Limb (tissue), 2 donors: Measurements from ENCODE around the gene PPP6R2.

Source experiments
- DNase-seq, 2 donors: peaks; one replicate each; pipeline ENCODE4 v3.0.0-alpha.2; 2016; ENCODE audit errors: extremely low spot score in 2 of 2

PPP6R2 gene

DNA sequence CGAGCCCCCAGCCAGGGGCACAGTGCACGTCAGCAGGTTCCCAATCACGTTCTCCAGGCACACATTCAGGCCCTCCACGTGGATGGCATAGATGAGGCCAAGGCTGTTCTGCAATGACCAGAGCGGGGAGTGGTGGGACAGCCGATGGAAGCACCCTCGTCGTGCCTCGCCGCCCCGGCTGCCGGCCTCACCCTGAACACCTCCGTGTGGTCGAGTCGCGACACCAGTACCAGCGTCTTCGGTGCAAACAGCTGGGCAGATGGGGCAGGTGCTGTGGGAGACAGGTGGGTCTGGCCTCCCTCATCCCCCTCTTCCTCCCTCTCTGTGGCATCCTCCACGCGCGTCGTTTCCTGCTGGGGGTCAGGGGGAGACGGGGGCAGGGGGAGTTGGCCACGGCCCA lies 124.2 kb downstream of the PPP6R2 start:
- DNase-seq = no peak

DNA sequence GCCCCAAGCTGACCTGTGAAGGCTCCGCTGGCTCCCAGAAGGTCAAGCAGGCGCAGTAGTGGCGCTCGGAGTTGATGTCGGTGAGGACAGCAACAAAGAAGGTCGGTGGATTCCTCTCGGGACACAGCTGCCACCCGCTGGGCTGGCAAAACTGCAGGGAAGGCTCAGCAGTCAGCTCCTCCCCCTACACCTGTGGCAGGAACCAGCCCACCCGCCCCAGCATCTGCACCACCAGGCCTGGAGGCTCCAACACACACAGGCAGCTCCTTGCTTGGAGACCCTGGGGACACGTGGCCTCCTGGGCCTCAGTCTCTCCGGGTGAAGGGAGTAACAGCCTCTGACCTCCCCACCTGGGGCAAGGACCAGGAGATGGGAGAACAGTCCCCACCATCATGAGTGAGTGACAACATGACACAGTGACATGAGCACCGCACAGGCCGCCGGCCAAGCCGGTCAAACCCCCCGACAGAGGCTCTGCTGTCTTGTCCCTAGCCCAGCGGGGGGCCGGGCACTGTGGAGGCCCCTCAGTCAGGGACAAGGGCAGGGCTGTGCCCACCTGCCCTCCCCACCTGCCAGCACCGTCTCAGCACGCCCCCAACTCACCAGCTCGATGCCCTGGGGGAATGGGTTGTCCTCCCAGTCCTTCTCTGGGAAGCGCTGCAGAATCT lies 124.8 kb downstream of the PPP6R2 start:
- no peak for DNase-seq

DNA sequence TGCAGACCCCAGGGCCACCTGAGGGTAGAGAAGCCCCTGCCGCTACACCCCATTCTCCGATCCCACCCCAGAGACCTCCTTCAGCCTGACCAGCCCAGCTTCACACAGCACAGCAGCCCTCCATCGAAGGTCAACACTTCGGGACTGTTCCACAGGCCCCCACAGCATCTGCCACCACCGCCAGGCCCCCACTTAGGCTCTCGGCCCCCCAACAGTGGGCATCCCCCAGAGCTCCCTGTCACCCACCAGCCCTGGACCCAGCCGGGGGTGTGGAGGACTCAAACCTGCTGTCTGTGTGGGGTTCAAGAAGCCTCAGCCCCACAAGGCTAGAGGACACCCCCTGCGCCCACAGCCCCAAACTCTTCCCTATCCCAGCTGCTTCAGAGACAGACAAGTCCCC lies 125.5 kb downstream of the PPP6R2 start:
- no peak for DNase-seq

DNA sequence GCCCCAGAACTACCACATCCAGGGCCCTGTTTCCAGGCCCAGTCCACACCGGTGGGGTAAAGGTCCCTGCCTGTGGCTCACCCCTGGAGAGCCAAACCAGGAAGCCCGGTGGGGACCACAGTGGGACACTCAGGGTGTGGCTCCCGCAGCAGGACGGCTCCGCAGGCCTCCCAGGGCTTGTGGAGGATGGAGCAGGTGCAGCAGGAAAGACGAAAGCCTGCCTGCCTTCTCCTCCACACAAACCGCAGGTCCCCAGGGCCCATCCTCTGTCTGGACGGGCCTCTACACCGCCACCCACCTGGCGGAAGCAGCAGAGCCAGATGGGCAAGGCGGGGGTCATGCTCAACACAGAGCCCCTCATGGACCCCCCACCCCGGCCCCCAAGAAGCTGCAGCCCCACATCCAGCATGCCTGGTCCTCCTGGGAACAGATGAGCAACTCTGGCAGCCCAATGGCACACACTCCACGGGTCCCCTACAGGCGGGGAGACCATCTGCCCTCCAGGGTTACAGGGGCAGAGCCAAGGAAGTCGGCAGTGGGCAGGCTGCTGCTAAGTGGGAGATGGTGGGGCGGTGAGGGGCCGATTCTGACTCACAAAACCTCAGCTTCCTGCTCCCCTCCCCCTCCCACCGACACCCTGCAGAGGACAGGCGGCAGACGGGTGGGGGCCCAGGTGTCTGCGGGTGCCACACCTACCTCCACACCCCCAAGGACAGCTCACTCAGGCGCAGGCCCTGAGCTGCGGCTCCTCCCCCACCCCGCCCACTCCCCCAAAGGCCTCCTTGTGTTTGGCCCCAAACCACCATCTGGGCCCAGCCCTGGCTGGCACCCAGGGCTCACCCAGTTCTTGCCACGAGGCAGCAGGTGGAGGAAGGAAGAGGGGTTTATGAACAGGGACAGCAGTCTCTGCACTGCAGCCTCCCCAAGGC lies 126.5 kb downstream of the PPP6R2 start:
- DNase-seq = no peak

DNA sequence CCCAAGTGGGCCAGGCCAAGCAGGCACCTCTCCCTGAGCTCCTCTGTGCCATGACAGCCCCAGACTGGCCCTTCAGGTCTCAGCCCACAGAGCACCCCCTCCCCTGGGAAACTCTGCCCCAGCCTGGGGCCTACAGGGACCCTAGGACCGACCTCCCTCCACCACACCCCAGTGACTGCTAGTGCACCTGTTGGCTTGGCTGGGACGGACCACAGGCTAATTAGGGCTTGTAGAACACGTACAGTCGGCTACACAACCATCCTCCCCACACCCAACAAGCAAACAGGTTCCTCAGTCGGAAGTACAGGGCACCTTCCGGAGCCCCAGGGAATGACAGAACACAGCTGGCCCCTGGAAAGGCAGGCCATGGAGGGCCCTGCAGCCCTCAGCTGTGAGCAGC lies 127.4 kb downstream of the PPP6R2 start:
- no peak for DNase-seq

DNA sequence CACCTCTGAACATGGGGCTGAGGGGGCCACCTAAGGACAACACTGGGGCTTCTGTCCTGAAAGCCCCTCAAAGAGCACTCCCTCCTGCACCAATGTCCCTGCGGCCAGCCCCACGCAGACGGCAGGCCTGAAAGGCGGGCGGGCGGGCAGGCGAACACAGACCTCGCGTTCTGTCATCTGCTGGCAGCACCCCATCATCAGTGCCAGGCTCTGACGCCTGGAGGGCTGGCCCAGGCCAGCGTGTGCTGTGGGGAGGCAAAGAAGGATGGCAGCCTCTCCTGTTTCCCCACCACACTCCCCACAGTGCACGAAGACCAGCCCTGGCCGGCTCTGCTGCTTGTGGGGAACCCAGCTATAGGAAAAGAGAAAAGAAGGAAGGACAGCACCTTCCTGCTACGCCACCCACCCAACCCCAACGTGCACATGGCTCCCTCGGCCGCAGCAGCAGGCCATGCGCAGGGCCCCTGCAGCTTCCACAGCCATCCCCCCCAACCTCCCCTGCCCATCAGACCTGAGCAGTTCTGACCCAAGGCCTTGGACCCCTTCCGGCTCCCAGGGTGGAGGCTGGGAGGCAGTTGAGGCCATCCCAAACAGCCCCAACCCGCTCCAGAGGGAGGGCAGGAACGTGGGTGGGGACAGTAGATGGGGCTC lies 128.2 kb downstream of the PPP6R2 start:
- no peak for DNase-seq

DNA sequence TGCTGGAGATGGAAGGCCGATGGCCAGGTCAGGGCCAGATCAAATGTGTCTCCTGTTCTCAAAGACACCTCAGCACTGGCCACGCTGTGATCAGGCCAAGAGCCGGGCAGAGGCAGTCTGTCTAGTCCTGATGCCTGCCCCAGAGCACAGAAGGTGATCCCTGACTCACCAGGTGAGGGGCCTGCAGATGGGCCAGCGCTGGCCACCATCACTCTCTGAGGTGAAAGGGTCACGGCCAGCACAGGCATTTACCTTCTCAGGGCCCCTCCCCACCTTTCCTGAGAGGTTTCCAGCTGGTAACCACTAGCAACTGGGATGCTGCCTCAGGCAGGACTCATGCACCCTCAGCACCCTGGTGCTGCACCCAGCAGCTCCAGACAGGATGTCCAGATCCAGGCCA lies 128.8 kb downstream of the PPP6R2 start:
- DNase-seq = no peak

DNA sequence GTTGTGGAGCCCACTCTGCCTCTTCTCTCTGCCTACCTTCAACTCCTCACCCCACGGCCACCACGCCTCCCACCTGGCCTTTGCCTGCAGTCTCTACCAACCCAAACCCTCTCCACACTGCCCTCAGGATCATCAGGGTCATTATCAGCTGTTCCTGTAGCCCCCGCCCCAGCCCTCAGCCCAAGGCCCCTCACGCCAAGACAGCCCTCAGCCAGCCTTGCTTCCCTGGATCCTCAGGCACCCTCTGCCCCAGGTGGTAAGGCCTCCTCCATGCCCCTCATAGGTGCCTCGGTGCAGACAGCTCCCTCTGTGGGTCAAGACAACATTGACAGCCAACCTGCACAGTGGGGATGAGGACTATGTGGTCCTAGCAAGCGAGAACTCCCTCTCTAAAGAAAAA lies 130.0 kb downstream of the PPP6R2 start:
- DNase-seq = no peak

DNA sequence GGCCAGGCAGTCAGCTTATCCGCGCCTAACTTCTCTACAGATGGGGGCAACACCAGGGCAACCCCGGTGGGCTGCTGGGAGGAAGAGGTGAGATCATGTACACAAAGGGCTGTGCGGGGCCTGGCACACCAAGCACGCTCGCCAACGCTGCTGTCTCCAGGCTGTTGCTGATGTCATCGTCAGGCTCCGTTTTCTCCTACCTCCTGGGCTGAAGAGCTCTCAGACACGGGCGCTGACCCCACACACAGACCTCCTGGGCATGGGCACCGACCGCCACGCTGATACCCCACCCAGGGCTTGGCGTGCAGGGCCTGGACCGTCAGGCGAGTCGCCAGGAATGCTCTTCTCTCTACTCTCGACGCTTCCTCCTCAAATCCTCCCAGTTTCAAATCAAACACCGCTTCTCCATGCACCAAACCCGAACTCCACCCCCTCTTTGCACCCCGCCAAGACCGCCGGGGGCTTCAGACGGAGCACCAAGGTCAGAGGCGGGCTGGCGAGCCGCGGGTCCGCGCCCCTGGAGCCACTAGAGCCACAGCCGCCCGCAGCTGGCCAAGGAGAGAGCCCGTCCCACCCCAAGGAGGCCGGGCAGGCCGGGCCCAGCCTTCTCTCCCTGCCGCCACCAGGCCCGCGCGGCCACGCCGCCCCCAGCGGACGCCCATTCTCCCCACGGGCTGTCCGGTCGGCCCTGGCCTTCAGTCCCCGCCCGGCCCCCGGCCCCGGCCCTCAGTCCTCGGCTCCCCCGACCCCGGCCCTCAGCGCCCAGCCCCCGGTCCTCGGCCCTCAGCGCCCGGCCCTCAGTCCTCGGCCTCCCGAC lies 130.9 kb downstream of the PPP6R2 start:
- peak in 1 of 2 donors; percentile 52 for DNase-seq

DNA sequence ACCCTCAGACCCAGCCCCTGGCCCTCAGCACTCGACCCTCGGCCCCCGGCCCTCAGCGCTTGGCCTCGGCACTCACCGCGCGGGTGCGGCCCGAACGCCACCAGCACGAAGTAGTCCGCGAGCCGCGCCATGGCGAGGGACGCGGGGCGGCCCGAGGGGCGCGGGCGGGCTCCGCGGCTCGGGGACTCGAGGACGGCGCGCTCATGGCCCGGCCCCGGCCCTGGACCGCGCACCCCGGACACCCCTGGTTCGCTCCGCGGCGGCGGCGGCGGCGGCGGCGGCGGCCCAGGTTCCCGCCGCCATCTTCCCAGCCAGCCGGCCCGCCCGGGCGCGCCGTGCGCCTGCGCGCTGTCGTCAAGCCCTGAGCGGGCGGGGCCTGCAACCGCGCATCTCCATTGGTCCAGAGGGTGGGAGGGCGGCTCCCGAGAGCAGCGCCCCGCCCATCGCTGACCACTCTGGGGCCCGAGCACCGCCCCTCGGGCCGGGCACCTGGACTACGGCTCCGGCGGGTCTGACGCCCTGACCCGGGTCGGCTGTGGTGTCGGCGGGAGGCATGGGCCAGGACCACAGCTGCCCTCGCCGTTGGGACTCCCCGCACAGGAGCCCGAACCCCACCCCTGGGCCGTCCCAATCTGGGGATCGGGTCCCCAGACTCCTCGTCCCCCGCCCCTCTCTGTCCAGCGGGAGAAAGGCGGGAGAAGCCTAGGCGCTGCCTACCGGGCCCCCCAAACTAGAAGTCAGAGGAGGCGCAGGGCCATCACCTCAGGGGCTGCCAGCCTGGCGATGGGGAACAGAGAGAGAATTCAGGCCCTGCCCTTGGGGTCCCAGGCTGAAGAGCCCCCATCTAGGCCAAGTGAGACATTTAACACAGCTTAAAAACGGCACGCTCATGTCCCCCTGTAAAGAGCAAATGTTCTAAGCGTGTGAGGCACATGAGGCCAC lies 131.9 kb downstream of the PPP6R2 start, which contains the start of gene SBF1:
SBF1 (minus strand) TSS at position 326 of the 942 bp plus-strand sequence; CDS start at position 131, 195 bp downstream.
- peak; percentile 94 to 95 for DNase-seq

DNA sequence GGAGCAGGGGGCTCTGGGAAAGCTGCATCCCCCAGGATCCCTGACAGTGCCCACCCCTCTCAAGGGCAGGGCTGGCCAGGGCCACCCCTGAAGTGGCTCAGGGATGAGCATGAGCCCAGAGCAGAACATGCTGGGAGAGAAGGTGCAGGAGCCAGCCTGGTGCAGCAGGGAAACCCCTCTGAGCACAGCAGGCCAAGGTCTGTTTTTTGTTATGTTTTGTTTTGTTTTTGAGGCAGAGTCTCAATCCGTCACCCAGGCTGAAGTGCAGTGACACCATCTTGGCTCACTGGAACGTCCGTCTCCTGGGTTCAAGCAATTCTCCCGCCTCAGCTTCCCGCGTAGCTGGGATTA lies 132.5 kb downstream of the PPP6R2 start:
- DNase-seq = no peak

DNA sequence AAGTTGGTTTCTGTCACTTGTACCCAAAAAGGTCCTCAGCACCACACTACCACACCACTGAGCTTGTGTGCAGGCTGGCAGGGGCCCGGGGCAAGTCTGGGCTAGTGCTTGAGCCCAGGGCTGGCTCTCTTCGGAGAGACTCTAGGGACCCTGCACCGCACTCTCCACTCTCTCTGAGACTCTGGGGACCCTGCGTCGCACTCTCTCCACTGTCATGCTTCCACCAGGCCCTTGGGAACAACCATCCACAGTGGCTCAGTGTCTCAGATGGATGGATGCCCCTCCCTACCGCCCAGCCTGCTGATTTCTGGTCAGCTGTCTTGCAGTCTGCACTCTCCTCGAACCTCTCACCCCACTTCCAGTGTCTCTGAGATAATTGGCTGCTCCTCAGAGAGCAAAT lies 133.7 kb downstream of the PPP6R2 start:
- DNase-seq = no peak

DNA sequence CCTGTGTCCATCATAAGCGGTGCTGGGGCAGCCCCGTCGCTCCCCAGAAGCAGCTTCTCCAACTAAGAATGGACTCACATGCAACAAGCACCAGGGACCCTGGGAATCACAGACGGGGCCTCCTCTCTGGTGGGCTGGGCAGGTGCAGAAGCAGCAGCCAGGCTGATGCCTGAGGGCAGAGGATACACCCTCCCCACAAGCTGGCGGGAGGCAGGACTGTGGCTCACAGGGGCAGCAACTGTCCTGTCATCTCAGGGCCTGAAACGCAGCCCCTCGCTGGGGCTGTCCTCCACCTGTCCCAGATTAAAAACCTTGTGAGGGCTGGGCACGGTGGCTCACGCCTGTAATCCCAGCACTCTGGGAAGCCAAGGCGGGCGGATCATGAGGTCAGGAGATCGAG lies 134.8 kb downstream of the PPP6R2 start:
- no peak for DNase-seq

DNA sequence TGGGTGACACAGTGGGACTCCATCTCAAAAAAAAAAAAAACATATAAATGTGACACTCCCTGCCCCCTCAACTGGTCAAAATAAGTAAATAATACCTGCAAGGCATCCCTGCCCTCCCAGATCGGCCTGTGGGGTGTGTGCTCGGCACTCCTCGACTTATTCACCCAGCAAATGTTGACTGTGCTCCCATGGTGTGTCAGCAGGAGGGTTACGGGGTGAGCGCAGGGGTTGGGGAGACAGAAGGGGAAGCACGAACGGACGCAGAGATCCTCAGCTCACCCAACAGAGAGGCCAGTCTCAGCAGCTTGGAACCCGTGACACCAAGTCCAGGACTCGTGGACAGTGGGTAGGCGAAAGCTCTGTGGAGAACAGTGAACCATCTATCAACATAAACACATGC lies 136.6 kb downstream of the PPP6R2 start:
- DNase-seq = no peak

DNA sequence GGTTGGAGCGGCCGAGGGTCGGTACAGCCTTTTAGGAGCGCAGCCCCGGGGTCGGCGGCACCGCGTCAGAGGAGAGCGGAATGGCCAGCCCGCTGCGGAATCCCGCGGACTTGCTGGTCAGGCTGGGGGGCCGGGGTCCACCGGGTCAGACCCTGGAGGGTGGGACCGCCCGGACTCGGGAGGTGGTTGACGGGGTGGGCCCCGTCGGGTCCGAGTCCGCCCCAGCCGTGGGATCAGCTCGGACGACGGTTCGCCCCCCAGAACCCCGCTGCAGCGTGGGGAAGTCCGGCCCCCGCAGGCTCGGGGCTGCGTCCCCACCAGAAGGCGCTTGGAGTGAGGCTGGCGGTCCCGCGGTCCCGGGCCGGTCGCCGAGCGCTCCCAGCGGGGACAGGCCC lies 137.9 kb downstream of the PPP6R2 start:
- DNase-seq = no peak

DNA sequence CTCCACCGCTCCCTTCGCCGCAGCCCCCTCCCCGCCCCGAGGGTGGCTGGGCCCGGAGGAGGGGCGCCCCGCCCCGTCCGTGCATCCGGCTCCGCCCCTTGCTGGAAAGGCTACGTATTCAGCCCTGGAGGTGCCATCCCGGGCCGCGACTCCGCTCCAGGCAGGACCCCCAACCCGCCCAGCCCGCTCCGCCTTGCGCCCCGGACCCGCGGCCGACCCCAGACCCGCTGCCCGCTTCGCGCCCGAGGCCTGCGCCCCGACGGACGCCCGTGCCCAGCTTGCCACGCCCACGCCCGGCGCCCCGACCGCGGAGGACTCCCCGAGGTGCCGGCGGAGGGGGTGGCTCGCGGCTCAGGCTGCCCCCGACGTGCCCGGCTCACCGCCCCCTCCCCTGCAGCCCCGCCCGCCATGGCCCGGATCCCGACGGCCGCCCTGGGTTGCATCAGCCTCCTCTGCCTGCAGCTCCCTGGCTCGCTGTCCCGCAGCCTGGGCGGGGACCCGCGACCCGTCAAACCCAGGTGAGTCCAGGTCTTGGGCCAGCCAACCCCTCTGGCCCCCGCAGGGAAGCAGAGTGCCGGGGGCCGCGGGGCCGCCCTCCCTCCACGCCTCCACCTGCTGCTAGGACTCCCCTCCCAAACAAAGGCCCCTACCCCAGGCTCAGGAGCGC lies 138.4 kb downstream of the PPP6R2 start, which contains the start of gene ADM2:
ADM2 (plus strand) TSS at position 104 of the 667 bp plus-strand sequence; CDS start at position 409, 305 bp downstream.
- DNase-seq = peak in 1 of 2 donors; percentile 61

DNA sequence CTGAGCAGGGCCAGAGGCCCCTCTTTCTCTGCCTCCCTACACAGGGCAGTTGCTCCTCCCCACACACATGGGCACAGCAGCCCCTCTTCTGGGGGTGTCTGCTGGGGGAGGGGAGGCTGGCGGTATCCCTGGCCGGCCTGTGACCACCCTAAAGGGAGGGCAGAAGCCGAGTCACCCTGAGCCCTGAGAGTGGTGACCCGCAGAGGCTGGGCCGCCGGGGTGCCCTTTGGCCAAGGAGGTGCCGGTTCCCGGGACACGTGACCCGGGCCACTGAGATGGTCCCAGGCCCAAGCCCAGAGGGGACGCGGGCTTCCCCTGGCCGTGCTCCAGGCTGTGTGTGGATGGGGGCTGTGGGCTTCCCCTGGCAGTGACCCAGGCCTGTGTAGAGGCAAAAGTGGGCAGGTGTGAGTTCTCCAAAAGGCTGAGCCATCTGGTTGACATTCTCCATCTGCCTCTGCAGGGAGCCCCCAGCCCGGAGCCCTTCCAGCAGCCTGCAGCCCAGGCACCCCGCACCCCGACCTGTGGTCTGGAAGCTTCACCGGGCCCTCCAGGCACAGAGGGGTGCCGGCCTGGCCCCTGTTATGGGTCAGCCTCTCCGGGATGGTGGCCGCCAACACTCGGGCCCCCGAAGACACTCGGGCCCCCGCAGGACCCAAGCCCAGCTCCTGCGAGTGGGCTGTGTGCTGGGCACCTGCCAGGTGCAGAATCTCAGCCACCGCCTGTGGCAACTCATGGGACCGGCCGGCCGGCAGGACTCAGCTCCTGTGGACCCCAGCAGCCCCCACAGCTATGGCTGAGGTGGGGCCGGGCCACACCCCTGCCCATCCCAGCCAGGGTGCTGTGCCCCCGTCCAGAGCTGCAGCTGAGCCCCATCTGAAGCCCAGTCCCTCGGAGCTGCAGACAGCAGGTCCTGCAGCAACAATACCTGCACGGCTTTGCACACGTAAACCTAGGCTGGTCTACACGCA lies 139.3 kb downstream of the PPP6R2 start:
- DNase-seq = no peak

DNA sequence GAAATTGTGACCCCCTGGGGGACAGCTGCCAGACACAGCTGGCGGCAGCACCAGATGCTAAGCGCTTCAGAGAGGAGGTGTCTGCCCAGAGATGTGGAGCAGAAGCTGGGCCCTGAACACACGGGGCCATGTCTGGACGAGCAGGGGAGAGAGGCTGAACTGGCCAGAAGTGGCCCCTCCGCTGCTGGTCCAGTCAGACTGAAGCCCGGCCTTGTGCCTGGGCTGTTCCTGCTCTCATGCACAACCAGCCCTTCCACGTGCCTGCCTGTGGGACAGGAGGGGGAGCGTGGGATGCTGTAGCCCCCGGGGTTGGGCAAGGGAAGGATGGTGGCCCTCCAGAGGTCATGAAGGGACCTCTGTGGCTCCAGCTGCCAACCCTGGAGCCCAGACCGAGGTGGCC lies 140.0 kb downstream of the PPP6R2 start:
- no peak for DNase-seq
